ENCODE data around the gene OR5AK2.

DNA sequence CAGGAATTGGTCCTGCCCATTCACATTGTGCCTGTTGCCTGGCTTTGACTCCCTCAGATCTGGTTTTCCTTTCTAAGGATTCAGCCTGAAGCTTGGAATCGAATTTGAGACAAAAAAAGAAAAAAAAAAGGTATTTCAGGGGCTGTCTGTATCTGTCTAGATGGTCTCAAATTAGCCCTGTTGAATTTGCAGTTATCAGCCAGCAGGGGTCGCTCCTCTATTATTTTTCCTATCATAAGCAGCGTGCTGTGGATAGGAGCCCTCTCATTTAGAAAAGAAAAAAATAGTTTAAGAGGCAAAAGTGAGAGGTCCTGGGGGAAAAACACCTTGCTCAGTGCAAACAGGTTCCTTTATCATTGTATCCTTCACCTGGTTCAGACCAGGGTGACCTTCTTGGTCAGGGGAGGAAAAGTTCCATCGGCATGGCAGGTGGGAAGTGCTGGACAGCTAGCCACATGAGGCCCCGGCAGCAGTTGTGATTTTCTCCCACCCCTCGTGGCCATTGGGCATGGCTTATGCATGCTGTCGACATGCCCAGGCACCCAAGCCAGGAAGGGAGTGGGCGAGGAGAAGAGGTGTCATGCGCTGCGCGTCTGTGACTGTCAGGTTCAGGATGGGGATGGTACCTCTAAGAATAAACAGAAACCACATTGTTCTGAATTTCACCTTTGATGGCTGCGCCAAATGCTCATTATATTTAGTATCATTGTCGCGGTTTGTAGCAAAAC is 13.1 kb downstream of the OR5AK2 start:
- no peak for TF ChIP-seq EP300 (IDR thresholded peaks at IDR 0.05)
- TF ChIP-seq, protein P1, sequence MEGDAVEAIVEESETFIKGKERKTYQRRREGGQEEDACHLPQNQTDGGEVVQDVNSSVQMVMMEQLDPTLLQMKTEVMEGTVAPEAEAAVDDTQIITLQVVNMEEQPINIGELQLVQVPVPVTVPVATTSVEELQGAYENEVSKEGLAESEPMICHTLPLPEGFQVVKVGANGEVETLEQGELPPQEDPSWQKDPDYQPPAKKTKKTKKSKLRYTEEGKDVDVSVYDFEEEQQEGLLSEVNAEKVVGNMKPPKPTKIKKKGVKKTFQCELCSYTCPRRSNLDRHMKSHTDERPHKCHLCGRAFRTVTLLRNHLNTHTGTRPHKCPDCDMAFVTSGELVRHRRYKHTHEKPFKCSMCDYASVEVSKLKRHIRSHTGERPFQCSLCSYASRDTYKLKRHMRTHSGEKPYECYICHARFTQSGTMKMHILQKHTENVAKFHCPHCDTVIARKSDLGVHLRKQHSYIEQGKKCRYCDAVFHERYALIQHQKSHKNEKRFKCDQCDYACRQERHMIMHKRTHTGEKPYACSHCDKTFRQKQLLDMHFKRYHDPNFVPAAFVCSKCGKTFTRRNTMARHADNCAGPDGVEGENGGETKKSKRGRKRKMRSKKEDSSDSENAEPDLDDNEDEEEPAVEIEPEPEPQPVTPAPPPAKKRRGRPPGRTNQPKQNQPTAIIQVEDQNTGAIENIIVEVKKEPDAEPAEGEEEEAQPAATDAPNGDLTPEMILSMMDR (IDR thresholded peaks at IDR 0.05), result no peak

All from stomach (tissue), 4 donors.